HG02973 (cell line): ENCODE measurements around the gene GSC2.

Source experiments
- ATAC-seq: cut with Tn5 transposase; IDR thresholded peaks from one replicate; pipeline ENCODE4 v1.9.1; 2021; ENCODE audit warnings: moderate library complexity; ENCODE audit not compliant: unreplicated experiment

Gene GSC2

GRCh38 chr22:19134176-19134831, 15.8 kb downstream of the GSC2 start:
- no peak for ATAC-seq

GRCh38 chr22:19133561-19133960, 16.5 kb downstream of the GSC2 start:
- no peak for ATAC-seq

DNA sequence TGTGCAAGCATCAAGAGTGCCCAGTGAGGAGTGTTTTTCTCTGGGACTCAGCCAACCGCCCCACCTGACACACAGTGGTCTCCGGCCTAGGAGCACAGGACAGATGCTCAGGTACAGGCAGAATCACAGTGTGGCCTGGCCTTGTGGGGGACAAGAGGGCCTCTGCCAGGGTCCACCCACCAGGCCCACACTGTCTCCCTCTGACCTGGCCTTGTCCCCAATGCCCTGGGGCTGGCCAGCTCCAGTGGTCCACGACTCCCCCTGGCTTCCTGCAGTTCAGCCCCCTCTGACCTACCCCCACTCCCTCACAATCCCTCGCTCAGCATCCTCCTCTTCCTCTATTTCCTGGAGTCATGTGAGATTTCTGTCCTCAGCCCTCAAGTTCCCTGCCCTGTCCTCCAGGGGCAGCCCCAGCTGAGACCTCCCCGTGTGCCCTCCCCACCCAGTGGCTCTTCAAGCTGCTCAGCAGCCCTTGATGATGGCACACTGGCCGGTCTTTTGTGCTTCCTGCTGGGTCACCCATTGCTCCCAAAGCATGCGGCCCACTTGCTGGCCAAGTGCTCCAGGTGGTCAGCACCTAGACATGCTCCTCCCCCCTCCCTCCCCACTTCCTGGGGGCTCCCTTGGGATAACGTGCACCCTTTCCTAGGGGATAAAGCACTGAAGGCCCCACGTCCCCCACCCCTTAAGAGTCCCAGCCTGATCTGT, 17.2 kb downstream of the GSC2 start:
- no peak for ATAC-seq

GRCh38 chr22:19132153-19132552, 17.9 kb downstream of the GSC2 start:
- ATAC-seq = no peak

DNA sequence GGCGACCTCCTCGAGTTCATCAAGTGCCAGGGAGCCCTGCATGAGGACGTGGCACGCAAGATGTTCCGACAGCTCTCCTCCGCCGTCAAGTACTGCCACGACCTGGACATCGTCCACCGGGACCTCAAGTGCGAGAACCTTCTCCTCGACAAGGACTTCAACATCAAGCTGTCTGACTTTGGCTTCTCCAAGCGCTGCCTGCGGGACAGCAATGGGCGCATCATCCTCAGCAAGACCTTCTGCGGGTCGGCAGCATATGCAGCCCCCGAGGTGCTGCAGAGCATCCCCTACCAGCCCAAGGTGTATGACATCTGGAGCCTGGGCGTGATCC, 18.4 kb downstream of the GSC2 start:
- ATAC-seq = no peak

GRCh38 chr22:19130959-19131684, 19.0 kb downstream of the GSC2 start, which contains the start of gene TSSK2:
TSS of gene TSSK2 (plus strand) at chr22:19131308. CDS start at chr22:19131400, 92 bp downstream.
- ATAC-seq = no peak

DNA sequence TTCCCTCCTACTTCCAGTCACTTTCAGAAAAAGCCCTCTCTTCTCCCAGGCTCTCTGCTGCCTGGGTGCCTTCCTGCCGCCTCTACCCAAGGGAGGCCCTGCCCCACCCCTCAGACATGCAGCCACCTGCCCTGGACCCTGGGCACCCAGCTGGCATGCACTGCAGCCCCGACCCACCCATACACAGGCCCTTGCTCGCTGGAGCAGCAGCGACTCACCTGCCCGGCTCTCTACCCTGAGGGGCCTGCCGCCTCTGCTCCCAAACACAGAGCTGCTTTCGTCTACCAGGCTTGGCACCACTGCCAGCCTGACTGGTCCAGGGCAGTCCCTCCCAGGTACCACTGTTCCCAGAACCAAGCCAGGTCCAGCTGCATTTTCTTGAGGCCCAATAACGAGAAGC, 20.2 kb downstream of the GSC2 start:
- ATAC-seq = no peak

GRCh38 chr22:19128946-19129727, 21.0 kb downstream of the GSC2 start:
- no peak for ATAC-seq

DNA sequence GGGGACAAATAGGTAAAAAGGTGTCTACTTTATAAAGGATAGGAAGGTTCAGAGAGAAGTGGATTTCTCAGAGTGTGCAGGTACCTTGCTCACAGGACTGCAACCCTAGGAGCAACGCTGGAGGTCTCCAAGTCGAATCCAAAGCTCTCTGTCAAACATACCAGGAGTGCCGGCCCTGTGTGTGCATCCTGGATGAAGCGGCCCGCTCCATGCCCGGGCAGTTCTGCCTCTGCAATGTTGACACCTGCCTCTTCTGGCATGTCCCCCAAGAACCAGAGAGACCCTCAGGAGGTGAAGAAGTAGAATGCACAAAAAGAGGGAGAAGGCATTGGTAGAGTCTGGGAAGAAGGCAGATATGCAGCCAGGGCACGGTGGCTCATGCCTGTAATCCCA, 22.1 kb downstream of the GSC2 start:
- no peak for ATAC-seq

DNA sequence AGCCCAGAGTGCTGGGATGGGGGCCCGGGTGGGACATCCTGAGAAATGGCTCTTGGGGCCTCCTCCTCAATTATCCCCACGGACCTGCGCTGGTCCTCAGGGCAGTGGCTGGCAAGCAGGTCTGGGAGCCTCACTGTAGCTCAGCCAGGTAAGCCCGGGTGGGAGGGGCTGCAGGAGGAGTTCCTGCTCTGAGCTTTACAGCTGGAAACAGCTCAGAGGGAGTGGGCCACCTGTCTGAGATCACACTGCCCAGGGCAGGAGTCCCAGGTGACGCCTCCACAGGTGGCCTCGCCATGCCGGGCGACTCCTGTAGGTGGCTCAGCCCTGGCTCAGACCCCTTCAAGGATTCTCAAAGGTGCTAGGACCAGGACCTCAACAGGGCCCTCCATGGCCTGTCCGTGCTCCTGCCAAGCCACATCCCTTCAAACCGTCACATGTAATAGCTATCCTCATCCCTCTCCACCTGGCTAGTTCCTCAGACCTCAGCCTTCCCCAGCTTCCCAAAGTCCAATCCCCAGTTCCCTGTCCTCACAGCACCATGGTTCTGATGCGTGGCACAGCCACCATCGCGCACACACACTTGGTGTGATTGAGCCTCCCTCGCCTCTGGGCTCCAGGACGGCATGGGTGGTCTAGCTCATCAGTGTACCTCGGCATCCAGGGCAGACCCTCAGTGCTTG, 22.6 kb downstream of the GSC2 start:
- no peak for ATAC-seq

DNA sequence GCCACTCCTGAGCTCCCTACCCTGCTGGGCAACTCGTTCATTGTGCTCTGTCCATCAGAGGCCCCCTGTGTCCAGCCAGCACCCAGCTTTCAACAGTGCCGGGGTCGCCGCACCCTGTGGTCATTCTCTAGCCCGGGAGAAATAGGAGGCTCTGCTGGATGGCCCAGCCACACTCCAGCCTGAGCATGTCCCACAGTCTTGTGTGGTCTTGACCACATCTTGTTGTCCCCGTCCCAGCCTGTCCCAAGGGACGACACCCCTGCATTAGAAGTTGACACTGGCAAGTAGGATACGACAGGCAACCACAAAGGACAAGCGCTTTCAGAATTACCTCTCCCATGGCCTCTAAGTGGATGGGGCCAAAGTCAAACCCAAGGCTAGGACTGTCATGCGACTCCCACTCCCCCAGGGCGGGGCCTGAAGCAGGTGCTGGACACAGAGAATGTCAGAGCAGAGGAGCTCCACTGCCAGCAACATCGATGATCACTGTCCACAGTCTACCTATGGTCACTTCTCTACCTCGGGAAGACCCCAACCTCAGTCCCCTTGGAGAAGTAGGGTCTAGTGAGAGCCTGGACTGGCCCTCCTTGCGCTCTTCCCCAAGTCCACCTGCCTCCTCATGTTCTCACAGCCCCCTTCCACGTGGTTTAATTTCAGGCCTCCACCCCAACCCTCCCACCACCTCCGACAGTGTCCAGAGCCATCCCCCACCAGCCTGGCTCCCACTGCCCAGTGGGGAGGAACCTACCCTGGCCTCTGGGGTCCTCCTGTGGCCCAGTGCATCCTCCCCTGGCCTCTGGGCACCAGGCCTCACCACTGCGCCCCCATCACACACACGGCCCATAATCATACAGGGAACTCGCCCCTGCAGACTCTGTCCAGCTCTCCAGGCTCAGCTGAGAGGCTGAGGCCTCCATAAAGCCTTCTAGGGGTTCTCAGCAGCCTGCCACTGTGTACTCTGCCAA, 23.5 kb downstream of the GSC2 start:
- ATAC-seq = no peak

GRCh38 chr22:19125474-19126308, 24.4 kb downstream of the GSC2 start:
- ATAC-seq = no peak

GRCh38 chr22:19125011-19125410, 25.1 kb downstream of the GSC2 start:
- ATAC-seq = no peak

- no peak for ATAC-seq
Measured at GRCh38 chr22:19124377-19124776, 25.7 kb downstream of the GSC2 start.

- ATAC-seq = no peak
Measured at GRCh38 chr22:19123936-19124335, 26.2 kb downstream of the GSC2 start.

- no peak for ATAC-seq
Measured at GRCh38 chr22:19122752-19123492, 27.2 kb downstream of the GSC2 start.

GRCh38 chr22:19122143-19122751, 27.8 kb downstream of the GSC2 start, which contains the start of gene DGCR2:
TSS of gene DGCR2 (minus strand) at chr22:19122412. CDS start at chr22:19122206, 206 bp downstream.
- ATAC-seq = peak; percentile 79
